ENCODE results near the gene YPEL2. TPM values are rescaled to one million over a fixed set of nuclear protein-coding genes. Genes with fewer than 3 reads are reported as not detected.

The YPEL2 gene
- total RNA-seq, 1 experiment from 2014 or later = 2.2 TPM

GRCh38 chr17:59425085-59425931, 93.9 kb downstream of the YPEL2 start (continued):
- TF ChIP-seq ZNF532 (CRISPR knock-in tag; IDR thresholded peaks at IDR 0.05; ENCODE audit: borderline replicate concordance) (no peak), CREM (CRISPR knock-in tag; IDR thresholded peaks at IDR 0.05) (no peak), ZNF416 (CRISPR knock-in tag; IDR thresholded peaks at IDR 0.05) (no peak), ZNF121 (CRISPR knock-in tag; IDR thresholded peaks at IDR 0.05) (no peak), JUN (CRISPR knock-in tag; IDR thresholded peaks at IDR 0.05) (no peak), HMGA2 (CRISPR knock-in tag; IDR thresholded peaks at IDR 0.05) (no peak), ELF4 (CRISPR knock-in tag; IDR thresholded peaks at IDR 0.05; ENCODE audit: low read depth) (no peak)

- DNase-seq (ENCODE audit: low spot score) (no peak), ATAC-seq (no peak)
- Mint-ChIP-seq H3K27me3 (ENCODE audit: low read depth) (no peaks in the 10 kb centered on the region), H3K4me3 (no peak overlapping the region), H3K9me3 (no peaks in the 10 kb centered on the region), H3K27ac (no peak overlapping the region), H3K36me3 (no peaks in the 10 kb centered on the region), H3K4me1 (peaks cover 15% of the 10 kb centered on the region)
- CTCF ChIA-PET = interaction anchor here (2.4 to 3.7 kb wide), 2 partner anchors 96 to 115 kb away, joined by 7 to 14 read pairs; no protein-coding TSS in a partner anchor
- POLR2A ChIA-PET = no interaction called here
- TF ChIP-seq ZNF263 (CRISPR knock-in tag; IDR thresholded peaks at IDR 0.05; ENCODE audit: low read depth) (no peak), ZNF138 (CRISPR knock-in tag; conservative IDR thresholded peaks at IDR 0.05) (no peak), AR (CRISPR knock-in tag; IDR thresholded peaks at IDR 0.05) (no peak), NFYB (CRISPR knock-in tag; conservative IDR thresholded peaks at IDR 0.05; ENCODE audit: low read depth) (no peak), TP53 (CRISPR knock-in tag; IDR thresholded peaks at IDR 0.05) (no peak), FOXK1 (CRISPR knock-in tag; IDR thresholded peaks at IDR 0.05) (no peak), STAT6 (CRISPR knock-in tag; conservative IDR thresholded peaks at IDR 0.05; ENCODE audit: low read depth) (no peak), ZNF532 (CRISPR knock-in tag; IDR thresholded peaks at IDR 0.05; ENCODE audit: borderline replicate concordance) (no peak), GABPB1 (CRISPR knock-in tag; IDR thresholded peaks at IDR 0.05) (no peak), MLX (CRISPR knock-in tag; IDR thresholded peaks at IDR 0.05) (no peak)
Observed at GRCh38 chr17:59426031-59426430, 94.6 kb downstream of the YPEL2 start.

Data from WTC11 (cell line).